Peyer's patch (tissue), 4 donors: ENCODE measurements around the gene TMEM125. TPM values are rescaled to one million over a fixed set of nuclear protein-coding genes. Genes with fewer than 3 reads are reported as not detected.

Experiments used
- DNase-seq, 3 donors: peaks; one replicate each; pipeline ENCODE4 v3.0.0-alpha.2; 2017 to 2019
- H3K27ac ChIP-seq, 4 donors: fragments of 200-600 bp; sonication (generic); one replicate each; pipeline ENCODE4 v1.5.1; 2016 to 2019
- H3K27me3 ChIP-seq, 2 donors: fragments of 200-600 bp; sonication (generic); one replicate each; pipeline ENCODE4 v1.5.1; 2019
- H3K36me3 ChIP-seq, 3 donors: fragments of 200-600 bp; sonication (generic); one replicate each; pipeline ENCODE4 v1.5.1; 2016 to 2019
- H3K4me1 ChIP-seq, 4 donors: fragments of 200-600 bp; sonication (generic); one replicate each; pipeline ENCODE4 v1.5.1; 2016 to 2019
- H3K4me3 ChIP-seq, 4 donors: fragments of 200-600 bp; sonication (generic); 1 replicate in 3 of 4; 2 replicates in 1 of 4; pipeline ENCODE4 v1.5.1; 2016 to 2019; ENCODE audit warnings: mild to moderate bottlenecking in 1 of 4
- H3K9me3 ChIP-seq, 4 donors: fragments of 200-600 bp; sonication (generic); one replicate each; pipeline ENCODE4 v1.5.1; 2016 to 2019; ENCODE audit warnings: mild to moderate bottlenecking in 1 of 4
- CTCF ChIP-seq, 6 experiments: fragments of 450-650 bp in 4 of 6; fragments of 200-600 bp in 2 of 6; sonication (generic) in 1 of 6; IDR thresholded peaks; one replicate each; pipeline ENCODE4 v1.5.1; 2017 to 2019; ENCODE audit warnings: antibody characterized with exemption in 6 of 6, mild to moderate bottlenecking in 3 of 6, moderate library complexity in 1 of 6
- POLR2A ChIP-seq, 2 donors: fragments of 450-650 bp; IDR thresholded peaks; one replicate each; pipeline ENCODE4 v1.5.1; 2017; ENCODE audit warnings: antibody characterized with exemption in 2 of 2, mild to moderate bottlenecking in 2 of 2, moderate library complexity in 2 of 2
- total RNA-seq, 4 donors: library from RNA; depleted of rRNA; stranded (reverse); fragments of >200 nt; gene quantifications; one replicate each; pipeline ENCODE4 v1.1.0, GENCODE V29; 2016

The TMEM125 gene
- total RNA-seq, 4 donors from 2014 or later: 14.0 to 87.7 (median 74.8) TPM

DNA sequence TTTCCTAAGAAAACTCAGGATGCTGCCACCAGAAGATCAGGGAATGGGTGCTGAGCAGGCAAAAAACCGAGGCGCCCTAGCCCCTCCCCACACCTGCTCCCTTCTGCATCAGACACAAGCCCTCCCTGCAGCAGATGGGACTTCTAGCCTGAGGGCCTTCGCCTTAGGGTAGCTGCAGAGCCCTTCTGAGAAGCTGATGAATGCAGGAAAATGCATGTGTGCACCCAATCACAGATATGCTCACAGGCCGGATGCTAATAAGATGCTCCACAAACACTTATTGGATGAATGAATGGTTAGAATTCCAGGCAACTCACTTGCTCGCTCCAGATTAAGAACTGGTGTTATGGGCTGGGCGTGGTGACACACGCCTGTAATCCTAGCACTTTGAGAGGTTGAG lies 22.4 kb downstream of the TMEM125 start:
- Histone ChIP-seq H3K27me3 (no peaks in the 10 kb centered on the region), H3K4me1 (peaks cover 0 to 38% (median 0%) of the 10 kb centered on the region in 4 donors), H3K36me3 (no peaks in the 10 kb centered on the region), H3K4me3 (no peak overlapping the region), H3K9me3 (no peaks in the 10 kb centered on the region), H3K27ac (no peak overlapping the region)
- DNase-seq: no peak
- TF ChIP-seq CTCF (IDR thresholded peaks at IDR 0.05) (no peak), POLR2A (IDR thresholded peaks at IDR 0.05) (no peak)

DNA sequence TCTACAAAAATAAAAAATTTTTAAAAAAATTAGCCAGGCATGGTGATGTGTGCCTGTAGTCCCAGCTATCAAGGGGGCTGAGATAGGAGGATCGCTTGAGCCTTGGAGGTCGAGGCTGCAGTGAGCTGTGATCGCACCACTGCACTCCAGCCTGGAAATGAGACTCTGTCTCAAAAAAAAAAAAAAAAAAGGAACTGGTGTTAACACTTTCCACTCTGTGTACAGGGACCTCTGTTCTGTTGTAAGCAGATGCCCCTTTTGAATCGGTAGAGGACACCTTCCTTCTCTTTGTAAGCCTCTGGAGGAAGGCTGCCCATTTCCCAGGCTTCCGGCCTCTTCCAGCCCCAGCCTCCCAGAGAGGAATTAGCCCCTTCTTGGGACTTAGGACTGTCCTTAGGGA lies 22.9 kb downstream of the TMEM125 start:
- Histone ChIP-seq H3K4me1 (peaks cover 0 to 38% (median 0%) of the 10 kb centered on the region in 4 donors), H3K27ac (peak overlapping the region in 1 of 4 donors; percentile 66), H3K36me3 (no peaks in the 10 kb centered on the region), H3K4me3 (no peak overlapping the region), H3K9me3 (no peaks in the 10 kb centered on the region), H3K27me3 (no peaks in the 10 kb centered on the region)
- no peak for DNase-seq
- TF ChIP-seq POLR2A (IDR thresholded peaks at IDR 0.05): no peak
- TF ChIP-seq CTCF (IDR thresholded peaks at IDR 0.05): no peak

DNA sequence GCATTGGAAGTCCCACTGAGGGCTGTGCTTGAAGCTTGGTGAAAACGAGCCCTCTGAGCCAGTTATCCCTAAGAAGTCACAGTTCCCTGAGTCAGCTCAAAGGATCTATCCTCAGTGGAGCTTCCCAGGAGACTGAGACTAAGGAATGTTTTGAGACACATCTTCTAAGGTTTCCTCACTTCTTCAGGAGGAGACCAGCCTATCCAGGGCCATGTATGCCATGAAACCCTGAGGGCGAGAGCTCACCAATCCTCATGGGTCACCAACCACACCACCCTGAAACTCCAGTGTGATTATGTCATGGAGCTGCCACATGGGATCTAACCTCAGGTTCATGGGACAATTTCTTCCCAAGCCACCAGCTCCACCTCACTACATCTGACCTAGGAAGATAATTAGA lies 23.4 kb downstream of the TMEM125 start:
- Histone ChIP-seq H3K9me3 (no peaks in the 10 kb centered on the region), H3K27me3 (no peaks in the 10 kb centered on the region), H3K4me1 (peaks cover 0 to 38% (median 0%) of the 10 kb centered on the region in 4 donors), H3K27ac (peak overlapping the region in 1 of 4 donors; percentile 66), H3K36me3 (no peaks in the 10 kb centered on the region), H3K4me3 (no peak overlapping the region)
- DNase-seq: no peak
- TF ChIP-seq POLR2A (IDR thresholded peaks at IDR 0.05) (no peak), CTCF (IDR thresholded peaks at IDR 0.05) (no peak)

DNA sequence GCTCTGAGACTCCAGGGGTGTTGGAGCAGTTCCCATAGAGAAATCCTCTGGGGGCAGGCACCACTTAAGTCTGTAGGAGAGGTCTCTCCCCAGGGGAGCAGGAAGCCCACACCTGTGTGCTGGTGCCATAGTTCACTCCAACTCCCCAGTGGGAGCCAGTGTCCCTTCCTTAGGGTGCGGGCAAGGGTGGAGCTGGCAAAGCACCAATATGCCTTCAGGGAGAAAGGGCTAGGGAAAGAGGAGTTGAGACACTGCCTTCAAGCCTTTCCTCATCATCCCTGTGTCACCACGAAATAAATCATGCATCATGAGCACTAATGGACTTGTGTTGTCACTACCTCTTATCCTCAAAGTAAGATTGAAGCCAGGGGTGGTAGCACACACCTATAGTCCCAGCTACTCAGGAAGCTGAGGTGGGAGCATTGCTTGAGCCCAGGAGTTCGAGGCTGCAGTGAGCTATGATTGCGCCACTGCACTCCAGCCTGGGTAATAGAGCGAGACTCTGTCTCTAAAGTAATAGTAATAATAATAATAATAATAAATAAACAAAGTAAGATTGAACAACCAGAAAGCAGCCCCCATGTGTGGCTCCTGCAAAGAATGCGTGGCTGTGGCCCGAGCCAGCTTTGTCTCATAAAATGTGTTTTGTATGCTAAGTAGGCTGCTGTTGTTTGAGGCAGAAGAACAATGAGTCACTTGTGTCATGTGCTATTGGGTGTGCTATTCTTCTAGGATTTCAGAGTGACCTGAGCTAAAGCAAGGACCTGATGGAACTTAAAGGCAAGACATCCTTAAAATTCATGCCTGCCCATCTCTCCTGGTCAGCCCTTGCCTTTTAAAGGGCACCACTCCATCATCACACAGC lies 24.3 kb downstream of the TMEM125 start:
- Histone ChIP-seq H3K4me1 (peaks cover 0 to 29% (median 0%) of the 10 kb centered on the region in 4 donors), H3K9me3 (no peaks in the 10 kb centered on the region), H3K36me3 (no peaks in the 10 kb centered on the region), H3K27me3 (no peaks in the 10 kb centered on the region), H3K4me3 (no peak overlapping the region), H3K27ac (peak overlapping the region in 2 of 4 donors; percentile 54 to 66)
- peak in 2 of 3 donors; percentile 63 to 76 for DNase-seq
- TF ChIP-seq POLR2A (IDR thresholded peaks at IDR 0.05) (no peak), CTCF (IDR thresholded peaks at IDR 0.05) (no peak)

- Histone ChIP-seq H3K4me3 (no peak overlapping the region), H3K27me3 (no peaks in the 10 kb centered on the region), H3K27ac (peak overlapping the region in 2 of 4 donors; percentile 36 to 54), H3K36me3 (no peaks in the 10 kb centered on the region), H3K4me1 (peaks cover 0 to 25% (median 0%) of the 10 kb centered on the region in 4 donors), H3K9me3 (no peaks in the 10 kb centered on the region)
- TF ChIP-seq CTCF (IDR thresholded peaks at IDR 0.05): no peak
- no peak for TF ChIP-seq POLR2A (IDR thresholded peaks at IDR 0.05)
- DNase-seq: no peak
Observed at GRCh38 chr1:43294761-43295160, 25.0 kb downstream of the TMEM125 start.
